HepG2 (cell line): ENCODE measurements around the gene P2RY11. TPM values are rescaled to one million over a fixed set of nuclear protein-coding genes. Genes with fewer than 3 reads are reported as not detected.
A peak's percentile ranks its signal among the peaks of the same experiment; 100 is the strongest.

ENCODE experiments used
- ATAC-seq: fragments of 200-7000 bp; cut with Tn5 transposase; 3 replicates; pipeline ENCODE4 v1.9.1; 2020; ENCODE audit warnings: mild to moderate bottlenecking, moderate library complexity
- BruUV-seq: library from RNA; stranded (reverse); fragments of 400-500 nt; replicated peaks from 2 replicates; lab custom pipeline; 2021; lab: Mats Ljungman, UMichigan
- CTCF ChIA-PET: fragments of 300-600 bp; formaldehyde crosslinking; extraction: SDS; loops from one replicate; lab custom pipeline; 2021; ENCODE audit warnings: low total read pairs, inconsistent platforms, low intra/inter-chr PET ratio; lab: Yijun Ruan, JAX
- POLR2A ChIA-PET: fragments of 350-600 bp; sonication (Branson Sonifier 250); formaldehyde crosslinking; loops from one replicate; lab custom pipeline; 2020; ENCODE audit warnings: antibody characterized with exemption, inconsistent platforms; lab: Yijun Ruan, JAX
- DNase-seq: peaks from one replicate; pipeline ENCODE4 v3.0.0-alpha.2; 2015; ENCODE audit warnings: low spot score
- FAIRE-seq: peaks from 3 replicates; lab custom pipeline; 2011; peaks lifted over from hg19 to GRCh38; lab: Jason Lieb, UNC
- H2AFZ ChIP-seq: one replicate; pipeline ENCODE4 v1.6.1; 2011; ENCODE audit warnings: low read length, inconsistent platforms
- H3K27ac ChIP-seq: fragments of 300-600 bp; 3 replicates; pipeline ENCODE4 v1.8.0; 2011; ENCODE audit warnings: mixed run types, mild to moderate bottlenecking, mixed read lengths, low read length, inconsistent platforms; ENCODE audit not compliant: insufficient read depth; ENCODE audit errors: extremely low read length
- H3K27me3 ChIP-seq, 2 experiments: fragments of 200-600 bp in 1 of 2; 2 replicates in 1 of 2; 3 replicates in 1 of 2; pipeline versions ENCODE4 v1.6.0 to v1.8.0; 2011; ENCODE audit warnings: low read length in 2 of 2, mild to moderate bottlenecking in 2 of 2, moderate library complexity in 2 of 2, inconsistent platforms in 1 of 2; ENCODE audit not compliant: insufficient read depth in 2 of 2, control insufficient read depth in 1 of 2
- H3K36me3 ChIP-seq, 2 experiments: fragments of 200-600 bp in 1 of 2; replicated peaks in 1 of 2; 2 replicates in 1 of 2; 3 replicates in 1 of 2; pipeline versions ENCODE4 v1.5.1 to v1.8.0; 2011; ENCODE audit warnings: low read length in 2 of 2, inconsistent platforms in 1 of 2; ENCODE audit not compliant: insufficient read depth in 2 of 2, control insufficient read depth in 1 of 2
- H3K4me1 ChIP-seq: 2 replicates; pipeline ENCODE4 v1.5.1; 2012; ENCODE audit warnings: low read length, inconsistent platforms; ENCODE audit not compliant: insufficient read depth
- H3K4me2 ChIP-seq: 2 replicates; pipeline ENCODE4 v1.6.0; 2011; ENCODE audit warnings: low read depth, low read length, inconsistent platforms
- H3K4me3 ChIP-seq, 3 experiments: fragments of 200-600 bp in 1 of 3; sonication (generic), shearing (Covaris generic) in 1 of 3; replicated peaks in 1 of 3; 2 replicates each; pipeline ENCODE4 v1.5.1; 2011 to 2016; ENCODE audit warnings: low read length in 3 of 3, inconsistent platforms in 2 of 3, low read depth in 2 of 3, mild to moderate bottlenecking in 2 of 3, control low read depth in 1 of 3, mixed read lengths in 1 of 3; ENCODE audit not compliant: insufficient read depth in 1 of 3
- H3K79me2 ChIP-seq: one replicate; pipeline ENCODE4 v1.6.1; 2011; ENCODE audit warnings: low read length, inconsistent platforms; ENCODE audit not compliant: insufficient read depth
- H3K9ac ChIP-seq: 2 replicates; pipeline ENCODE4 v1.6.0; 2011; ENCODE audit warnings: mild to moderate bottlenecking, low read depth, low read length, inconsistent platforms; ENCODE audit not compliant: insufficient read depth
- H3K9me3 ChIP-seq: 2 replicates; pipeline ENCODE4 v1.5.1; 2012; ENCODE audit warnings: mild to moderate bottlenecking, low read length
- H4K20me1 ChIP-seq: 2 replicates; pipeline ENCODE4 v1.6.0; 2011; ENCODE audit warnings: inconsistent platforms, mild to moderate bottlenecking, low read length, moderate library complexity; ENCODE audit not compliant: insufficient read depth
- CHD4 ChIP-seq: fragments of 200-600 bp; sonication (generic); IDR thresholded peaks from 2 replicates; pipeline ENCODE4 v1.7.0; 2017; ENCODE audit warnings: mild to moderate bottlenecking, low read length, borderline replicate concordance
- FOXO4 ChIP-seq: sonication (generic); formaldehyde crosslinking; conservative IDR thresholded peaks from 2 replicates; pipeline ENCODE4 v1.8.1; 2023; ENCODE audit warnings: missing genetic modification reagents
- GATAD2A ChIP-seq: IDR thresholded peaks from 2 replicates; pipeline ENCODE4 v1.6.1; 2016
- NCOA2 ChIP-seq: sonication (generic); formaldehyde crosslinking; IDR thresholded peaks from 2 replicates; pipeline ENCODE4 v1.8.0; 2022; ENCODE audit warnings: inconsistent platforms
- TCF7L2 ChIP-seq: IDR thresholded peaks from 2 replicates; pipeline ENCODE4 v1.6.1; 2011; ENCODE audit warnings: mild to moderate bottlenecking, low read depth, low read length, moderate library complexity
- ZNF143 ChIP-seq: sonication (generic); formaldehyde crosslinking; IDR thresholded peaks from 2 replicates; pipeline ENCODE4 v1.4.0; 2020; ENCODE audit warnings: missing genetic modification reagents
- ZNF205 ChIP-seq: IDR thresholded peaks from 2 replicates; pipeline ENCODE4 v1.6.1; 2018; ENCODE audit warnings: missing biosample characterization, missing genetic modification reagents
- ZNF616 ChIP-seq: sonication (generic); formaldehyde crosslinking; IDR thresholded peaks from 2 replicates; pipeline ENCODE4 v1.5.0; 2020; ENCODE audit warnings: low read depth, mild to moderate bottlenecking, missing genetic modification reagents
- ZNF672 ChIP-seq: sonication (generic); formaldehyde crosslinking; IDR thresholded peaks from 2 replicates; pipeline ENCODE4 v1.8.1; 2022; ENCODE audit warnings: missing genetic modification reagents
- WGBS: methylation state at CpG from one replicate; pipeline ENCODE4 v1.1.6; 2017; ENCODE audit warnings: low lambda C conversion rate; 5-methylcytosine and 5-hydroxymethylcytosine counted together
- in situ Hi-C: cut with HindIII; loops from 2 replicates; pipeline ENCODE4 v1.10.0; 2017; ENCODE audit warnings: low pct_unique_long_range_greater_than_20kb; ENCODE audit not compliant: extremely low pct_ligation_motif_present
- intact Hi-C: fragments of 100-400 bp; cut with micrococcal nuclease; formaldehyde crosslinking; loops from one replicate; pipeline ENCODE4 v1.10.0; 2022; ENCODE audit not compliant: unreplicated experiment
- polyA plus RNA-seq, 8 experiments: library from polyadenylated mRNA; depleted of rRNA in 3 of 8; stranded (reverse) in 7 of 8; unstranded in 1 of 8; fragments of >200 nt; fragmentation: Illumina TruSeq in 4 of 8; extraction: Trizol in 4 of 8; gene quantifications; 2 replicates each; pipeline versions ENCODE4 v1.2.1 to v1.2.3, GENCODE V29; 2011 to 2016; ENCODE audit warnings: low read depth in 4 of 8, missing spikeins in 1 of 8, mixed read lengths in 1 of 8; ENCODE audit not compliant: insufficient read depth in 1 of 8
- total RNA-seq, 5 experiments: library from RNA; depleted of rRNA; stranded (reverse); fragments of >200 nt; fragmentation: Illumina TruSeq; extraction: Trizol; gene quantifications; 2 replicates each; pipeline ENCODE4 v1.2.3, GENCODE V29; 2016; ENCODE audit warnings: low read depth in 1 of 5
- TF ChIP-seq, protein P1 (sequence below): sonication (generic); formaldehyde crosslinking; IDR thresholded peaks from 2 replicates; pipeline ENCODE4 v1.5.1; 2020; ENCODE audit warnings: mild to moderate bottlenecking, missing genetic modification reagents, moderate library complexity
- TF ChIP-seq, protein P2 (sequence below): sonication (generic); formaldehyde crosslinking; IDR thresholded peaks from 2 replicates; pipeline ENCODE4 v1.4.0; 2020; ENCODE audit warnings: mild to moderate bottlenecking, low read depth, missing genetic modification reagents
- TF ChIP-seq, protein P3 (sequence below): sonication (generic); formaldehyde crosslinking; IDR thresholded peaks from 2 replicates; pipeline ENCODE4 v1.5.1; 2020; ENCODE audit warnings: mild to moderate bottlenecking, missing genetic modification reagents, moderate library complexity
- TF ChIP-seq, protein P4 (sequence below): sonication (generic); formaldehyde crosslinking; IDR thresholded peaks from 2 replicates; pipeline ENCODE4 v1.5.1; 2020; ENCODE audit warnings: missing genetic modification reagents, mild to moderate bottlenecking, borderline replicate concordance

Gene P2RY11
- total and polyA plus RNA-seq, 2 of the 13 experiments (the other 11 are each of a cell fraction or from before 2014, with no cell fraction given) = 4.0 to 7.8 TPM

DNA sequence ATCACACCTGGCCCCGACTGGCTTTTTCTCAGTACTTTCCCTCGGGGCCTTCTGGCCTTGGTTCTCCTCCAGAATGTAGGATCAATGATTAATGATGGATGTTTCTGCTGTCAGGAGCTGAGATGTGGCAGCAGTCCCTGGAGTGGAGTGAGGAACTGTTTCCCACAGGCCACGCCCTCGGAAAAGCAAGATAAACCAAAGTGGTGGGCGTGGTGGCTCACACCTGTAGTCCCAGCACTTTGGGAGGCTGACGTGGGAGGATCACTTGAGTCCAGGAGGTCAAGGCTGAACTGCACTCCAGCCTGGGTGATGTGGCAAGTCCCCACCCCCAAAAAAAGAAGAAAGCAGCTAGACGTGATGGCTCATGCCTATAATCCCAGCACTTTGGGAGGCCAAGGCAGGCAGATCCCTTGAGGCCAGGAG is 32.5 kb upstream of the P2RY11 start:
- Histone ChIP-seq H3K4me2 (0 out of 2 replicates have a peak overlapping the region, but pooled peaks have one; percentile 12), H3K36me3 (no peaks in the 10 kb centered on the region), H3K27ac (no peak overlapping the region), H2AFZ (no peak overlapping the region), H3K9me3 (peaks cover 4% of the 10 kb centered on the region), H3K27me3 (peaks cover 0 to 2% of the 10 kb centered on the region in 2 experiments; a peak in 1 of 5 replicates), H4K20me1 (no peaks in the 10 kb centered on the region), H3K79me2 (no peaks in the 10 kb centered on the region), H3K9ac (no peak overlapping the region), H3K4me3 (no peak overlapping the region; a peak in 1 of 6 replicates), H3K4me1 (peaks cover 17% of the 10 kb centered on the region)
- ATAC-seq (peak; percentile 76), FAIRE-seq (peak; percentile 61), DNase-seq (peak; percentile 58)
- in situ Hi-C loops = no loop called here
- 4% methylated on average over 6 of the region's 7 CpGs for WGBS
- intact Hi-C loops = no loop called here
- CTCF ChIA-PET = no interaction called here
- BruUV-seq = no TSS peak
- POLR2A ChIA-PET = interaction anchor here (1.0 kb wide), 1 partner anchor 9 kb away, joined by 4 read pairs; no protein-coding TSS in a partner anchor
- TF ChIP-seq ZNF616 (CRISPR knock-in tag) (no peak), CHD4 (no peak), ZNF672 (CRISPR knock-in tag) (no peak), FOXO4 (CRISPR knock-in tag) (no peak), ZNF205 (CRISPR knock-in tag) (no peak), NCOA2 (CRISPR knock-in tag) (peak; percentile 37; the same call in 1 of the 2 replicates), ZNF143 (no peak), GATAD2A (CRISPR knock-in tag) (0 out of 2 replicates have a peak, but pooled peaks have one; percentile 23), TCF7L2 (no peak)
- TF ChIP-seq, protein P1, sequence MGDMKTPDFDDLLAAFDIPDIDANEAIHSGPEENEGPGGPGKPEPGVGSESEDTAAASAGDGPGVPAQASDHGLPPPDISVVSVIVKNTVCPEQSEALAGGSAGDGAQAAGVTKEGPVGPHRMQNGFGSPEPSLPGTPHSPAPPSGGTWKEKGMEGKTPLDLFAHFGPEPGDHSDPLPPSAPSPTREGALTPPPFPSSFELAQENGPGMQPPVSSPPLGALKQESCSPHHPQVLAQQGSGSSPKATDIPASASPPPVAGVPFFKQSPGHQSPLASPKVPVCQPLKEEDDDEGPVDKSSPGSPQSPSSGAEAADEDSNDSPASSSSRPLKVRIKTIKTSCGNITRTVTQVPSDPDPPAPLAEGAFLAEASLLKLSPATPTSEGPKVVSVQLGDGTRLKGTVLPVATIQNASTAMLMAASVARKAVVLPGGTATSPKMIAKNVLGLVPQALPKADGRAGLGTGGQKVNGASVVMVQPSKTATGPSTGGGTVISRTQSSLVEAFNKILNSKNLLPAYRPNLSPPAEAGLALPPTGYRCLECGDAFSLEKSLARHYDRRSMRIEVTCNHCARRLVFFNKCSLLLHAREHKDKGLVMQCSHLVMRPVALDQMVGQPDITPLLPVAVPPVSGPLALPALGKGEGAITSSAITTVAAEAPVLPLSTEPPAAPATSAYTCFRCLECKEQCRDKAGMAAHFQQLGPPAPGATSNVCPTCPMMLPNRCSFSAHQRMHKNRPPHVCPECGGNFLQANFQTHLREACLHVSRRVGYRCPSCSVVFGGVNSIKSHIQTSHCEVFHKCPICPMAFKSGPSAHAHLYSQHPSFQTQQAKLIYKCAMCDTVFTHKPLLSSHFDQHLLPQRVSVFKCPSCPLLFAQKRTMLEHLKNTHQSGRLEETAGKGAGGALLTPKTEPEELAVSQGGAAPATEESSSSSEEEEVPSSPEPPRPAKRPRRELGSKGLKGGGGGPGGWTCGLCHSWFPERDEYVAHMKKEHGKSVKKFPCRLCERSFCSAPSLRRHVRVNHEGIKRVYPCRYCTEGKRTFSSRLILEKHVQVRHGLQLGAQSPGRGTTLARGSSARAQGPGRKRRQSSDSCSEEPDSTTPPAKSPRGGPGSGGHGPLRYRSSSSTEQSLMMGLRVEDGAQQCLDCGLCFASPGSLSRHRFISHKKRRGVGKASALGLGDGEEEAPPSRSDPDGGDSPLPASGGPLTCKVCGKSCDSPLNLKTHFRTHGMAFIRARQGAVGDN (CRISPR knock-in tag) = peak; percentile 20
- TF ChIP-seq, protein P2, sequence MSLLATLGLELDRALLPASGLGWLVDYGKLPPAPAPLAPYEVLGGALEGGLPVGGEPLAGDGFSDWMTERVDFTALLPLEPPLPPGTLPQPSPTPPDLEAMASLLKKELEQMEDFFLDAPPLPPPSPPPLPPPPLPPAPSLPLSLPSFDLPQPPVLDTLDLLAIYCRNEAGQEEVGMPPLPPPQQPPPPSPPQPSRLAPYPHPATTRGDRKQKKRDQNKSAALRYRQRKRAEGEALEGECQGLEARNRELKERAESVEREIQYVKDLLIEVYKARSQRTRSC (CRISPR knock-in tag) = no peak
- TF ChIP-seq, protein P3, sequence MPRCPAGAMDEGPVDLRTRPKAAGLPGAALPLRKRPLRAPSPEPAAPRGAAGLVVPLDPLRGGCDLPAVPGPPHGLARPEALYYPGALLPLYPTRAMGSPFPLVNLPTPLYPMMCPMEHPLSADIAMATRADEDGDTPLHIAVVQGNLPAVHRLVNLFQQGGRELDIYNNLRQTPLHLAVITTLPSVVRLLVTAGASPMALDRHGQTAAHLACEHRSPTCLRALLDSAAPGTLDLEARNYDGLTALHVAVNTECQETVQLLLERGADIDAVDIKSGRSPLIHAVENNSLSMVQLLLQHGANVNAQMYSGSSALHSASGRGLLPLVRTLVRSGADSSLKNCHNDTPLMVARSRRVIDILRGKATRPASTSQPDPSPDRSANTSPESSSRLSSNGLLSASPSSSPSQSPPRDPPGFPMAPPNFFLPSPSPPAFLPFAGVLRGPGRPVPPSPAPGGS (CRISPR knock-in tag) = no peak
- TF ChIP-seq, protein P4, sequence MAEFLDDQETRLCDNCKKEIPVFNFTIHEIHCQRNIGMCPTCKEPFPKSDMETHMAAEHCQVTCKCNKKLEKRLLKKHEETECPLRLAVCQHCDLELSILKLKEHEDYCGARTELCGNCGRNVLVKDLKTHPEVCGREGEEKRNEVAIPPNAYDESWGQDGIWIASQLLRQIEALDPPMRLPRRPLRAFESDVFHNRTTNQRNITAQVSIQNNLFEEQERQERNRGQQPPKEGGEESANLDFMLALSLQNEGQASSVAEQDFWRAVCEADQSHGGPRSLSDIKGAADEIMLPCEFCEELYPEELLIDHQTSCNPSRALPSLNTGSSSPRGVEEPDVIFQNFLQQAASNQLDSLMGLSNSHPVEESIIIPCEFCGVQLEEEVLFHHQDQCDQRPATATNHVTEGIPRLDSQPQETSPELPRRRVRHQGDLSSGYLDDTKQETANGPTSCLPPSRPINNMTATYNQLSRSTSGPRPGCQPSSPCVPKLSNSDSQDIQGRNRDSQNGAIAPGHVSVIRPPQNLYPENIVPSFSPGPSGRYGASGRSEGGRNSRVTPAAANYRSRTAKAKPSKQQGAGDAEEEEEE = no peak
